Measurements from ENCODE around the gene INPP5F.
A peak's percentile ranks its signal among the peaks of the same experiment; 100 is the strongest.

Gene INPP5F

DNA sequence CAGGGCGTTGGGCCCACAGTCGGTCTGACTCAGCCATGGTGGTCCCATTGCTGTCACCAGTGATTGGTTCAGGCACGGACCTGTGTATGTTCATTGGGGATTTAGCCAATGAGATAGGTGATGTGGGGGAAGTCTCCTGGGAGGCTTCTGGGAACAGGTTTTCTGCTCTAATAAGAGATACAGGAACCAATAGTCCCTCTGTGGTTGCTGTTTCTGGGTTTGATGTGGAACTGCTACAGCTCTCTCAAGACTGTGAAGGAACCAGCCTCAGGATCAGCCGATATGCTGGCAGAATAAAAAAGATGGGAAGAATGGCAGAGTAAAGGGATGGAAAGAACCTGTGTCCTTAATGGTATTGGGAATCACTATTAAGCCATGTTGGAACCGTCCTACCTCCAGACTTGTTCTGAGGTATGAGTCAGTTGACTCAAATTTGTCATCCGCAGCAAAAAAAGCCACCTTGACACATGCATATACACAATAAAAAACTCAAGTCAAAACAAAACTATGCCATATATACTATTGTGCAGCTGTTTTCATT, 76.2 kb downstream of the INPP5F start:
- Mint-ChIP-seq H3K36me3 (peaks cover 17% of the 10 kb centered on the region), H3K9me3 (no peaks in the 10 kb centered on the region), H3K4me1 (peaks cover 9% of the 10 kb centered on the region), H3K4me3 (no peak overlapping the region), H3K27ac (no peak overlapping the region), H3K27me3 (no peaks in the 10 kb centered on the region)

GRCh38 chr10:119803264-119803663, 77.4 kb downstream of the INPP5F start:
- no peaks in the 10 kb centered on the region for H3K9me3 Mint-ChIP-seq
- H3K27ac Mint-ChIP-seq, result no peak overlapping the region
- peaks cover 15% of the 10 kb centered on the region for H3K36me3 Mint-ChIP-seq
- H3K4me3 Mint-ChIP-seq, result no peak overlapping the region
- H3K4me1 Mint-ChIP-seq, result peaks cover 9% of the 10 kb centered on the region
- no peaks in the 10 kb centered on the region for H3K27me3 Mint-ChIP-seq

DNA sequence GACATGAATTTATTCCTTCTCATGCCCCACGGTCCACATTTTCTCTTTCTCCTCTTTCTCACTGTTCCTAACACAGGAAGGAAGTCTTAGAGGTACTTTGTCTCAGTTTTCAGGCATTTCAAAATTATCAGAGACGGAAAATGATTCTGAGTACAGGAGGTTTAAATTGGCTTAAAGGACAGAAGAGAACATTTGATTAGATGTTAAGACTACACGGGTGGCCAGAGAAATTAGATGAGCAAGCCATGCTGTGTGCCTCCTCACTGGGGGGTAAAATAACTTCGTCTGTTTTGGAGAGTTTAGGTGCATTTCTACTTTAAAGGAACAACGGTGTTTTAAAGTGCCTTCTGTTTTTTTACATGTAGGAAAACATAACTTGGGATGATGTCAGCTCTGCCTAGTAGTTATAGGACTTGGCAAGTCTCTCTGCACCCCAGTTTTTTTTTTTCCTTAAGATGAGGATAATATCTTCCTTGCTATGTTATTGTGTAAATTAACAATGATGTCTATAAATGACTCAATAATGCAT, 79.9 kb downstream of the INPP5F start:
- H3K36me3 Mint-ChIP-seq, result peaks cover 14% of the 10 kb centered on the region
- H3K4me3 Mint-ChIP-seq, result no peak overlapping the region
- no peaks in the 10 kb centered on the region for H3K27me3 Mint-ChIP-seq
- peaks cover 6% of the 10 kb centered on the region for H3K4me1 Mint-ChIP-seq
- no peaks in the 10 kb centered on the region for H3K9me3 Mint-ChIP-seq
- no peak overlapping the region for H3K27ac Mint-ChIP-seq

DNA sequence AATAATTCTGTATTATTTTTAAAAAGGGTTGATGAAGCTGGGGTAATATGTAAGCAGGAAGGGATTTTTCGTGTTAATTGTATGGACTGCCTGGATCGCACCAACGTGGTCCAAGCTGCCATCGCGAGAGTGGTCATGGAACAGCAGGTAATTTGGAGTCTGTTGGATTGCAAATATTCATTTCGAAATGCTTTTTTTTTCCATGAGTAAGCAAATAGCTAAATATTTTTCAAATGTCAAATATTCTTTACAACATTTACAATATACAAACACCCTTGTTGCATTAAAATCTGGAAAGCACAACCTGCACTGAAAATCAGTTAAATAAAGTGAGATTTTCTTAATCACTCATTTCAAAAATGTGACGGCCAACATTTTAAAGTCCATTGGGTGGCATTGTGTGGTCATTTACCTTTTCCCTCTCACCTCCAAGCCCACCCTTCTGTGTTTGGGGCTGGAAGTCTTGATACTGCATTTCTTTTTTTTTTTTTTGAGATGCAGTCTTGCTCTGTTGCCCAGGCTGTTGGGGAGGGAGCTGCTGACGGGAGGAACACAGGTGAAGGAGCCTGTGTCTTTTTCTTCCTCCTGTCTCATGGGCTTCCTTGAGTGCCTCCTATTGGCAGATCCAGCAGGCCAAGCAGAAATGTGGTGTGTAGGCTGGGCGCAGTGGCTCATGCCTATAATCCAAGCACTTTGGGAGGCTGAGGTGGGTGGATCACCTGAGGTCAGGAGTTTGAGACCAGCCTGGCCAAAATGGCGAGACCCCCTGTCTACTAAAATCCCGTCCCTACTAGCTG, 80.7 kb downstream of the INPP5F start:
- Mint-ChIP-seq H3K4me1 (no peaks in the 10 kb centered on the region), H3K9me3 (no peaks in the 10 kb centered on the region), H3K4me3 (no peak overlapping the region), H3K27ac (no peak overlapping the region), H3K36me3 (peaks cover 14% of the 10 kb centered on the region), H3K27me3 (no peaks in the 10 kb centered on the region)

- Mint-ChIP-seq H3K9me3 (no peaks in the 10 kb centered on the region), H3K27ac (no peak overlapping the region), H3K27me3 (no peaks in the 10 kb centered on the region), H3K36me3 (peaks cover 15% of the 10 kb centered on the region), H3K4me3 (no peak overlapping the region), H3K4me1 (no peaks in the 10 kb centered on the region)
These were observed 82.3 kb downstream of the INPP5F start for GRCh38 chr10:119807960-119808697.

GRCh38 chr10:119811122-119811521, 85.3 kb downstream of the INPP5F start:
- peaks cover 8% of the 10 kb centered on the region for H3K36me3 Mint-ChIP-seq
- H3K27me3 Mint-ChIP-seq, result no peaks in the 10 kb centered on the region
- peaks cover 8% of the 10 kb centered on the region for H3K4me1 Mint-ChIP-seq
- H3K9me3 Mint-ChIP-seq, result no peaks in the 10 kb centered on the region
- H3K27ac Mint-ChIP-seq, result no peak overlapping the region
- H3K4me3 Mint-ChIP-seq, result no peak overlapping the region

DNA sequence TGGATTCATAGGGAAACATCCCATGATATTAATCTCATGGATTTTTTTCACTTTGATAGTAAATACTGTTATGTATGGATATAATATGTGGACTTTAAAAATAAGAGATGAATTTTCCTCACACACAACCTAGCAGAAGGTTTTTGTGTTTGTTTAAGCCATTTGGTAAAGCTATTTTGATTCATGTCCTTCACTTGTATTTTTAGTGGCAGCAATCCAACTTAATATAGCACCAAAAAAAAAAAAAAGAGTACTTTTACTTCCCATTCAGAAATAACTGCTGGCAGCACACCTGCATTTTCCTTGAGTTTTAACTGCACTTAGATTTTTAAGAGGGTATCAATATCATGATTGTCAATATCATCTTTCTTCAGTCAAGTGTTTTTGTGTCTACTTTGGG, 86.8 kb downstream of the INPP5F start:
- Mint-ChIP-seq H3K36me3 (peaks cover 12% of the 10 kb centered on the region), H3K9me3 (no peaks in the 10 kb centered on the region), H3K27ac (no peak overlapping the region), H3K4me3 (no peak overlapping the region), H3K4me1 (peaks cover 8% of the 10 kb centered on the region), H3K27me3 (no peaks in the 10 kb centered on the region)

GRCh38 chr10:119815671-119816070, 89.8 kb downstream of the INPP5F start:
- Mint-ChIP-seq H3K9me3 (no peaks in the 10 kb centered on the region), H3K36me3 (peaks cover 14% of the 10 kb centered on the region), H3K4me3 (no peak overlapping the region), H3K27me3 (no peaks in the 10 kb centered on the region), H3K4me1 (peaks cover 8% of the 10 kb centered on the region), H3K27ac (peak overlapping the region; percentile 63)

DNA sequence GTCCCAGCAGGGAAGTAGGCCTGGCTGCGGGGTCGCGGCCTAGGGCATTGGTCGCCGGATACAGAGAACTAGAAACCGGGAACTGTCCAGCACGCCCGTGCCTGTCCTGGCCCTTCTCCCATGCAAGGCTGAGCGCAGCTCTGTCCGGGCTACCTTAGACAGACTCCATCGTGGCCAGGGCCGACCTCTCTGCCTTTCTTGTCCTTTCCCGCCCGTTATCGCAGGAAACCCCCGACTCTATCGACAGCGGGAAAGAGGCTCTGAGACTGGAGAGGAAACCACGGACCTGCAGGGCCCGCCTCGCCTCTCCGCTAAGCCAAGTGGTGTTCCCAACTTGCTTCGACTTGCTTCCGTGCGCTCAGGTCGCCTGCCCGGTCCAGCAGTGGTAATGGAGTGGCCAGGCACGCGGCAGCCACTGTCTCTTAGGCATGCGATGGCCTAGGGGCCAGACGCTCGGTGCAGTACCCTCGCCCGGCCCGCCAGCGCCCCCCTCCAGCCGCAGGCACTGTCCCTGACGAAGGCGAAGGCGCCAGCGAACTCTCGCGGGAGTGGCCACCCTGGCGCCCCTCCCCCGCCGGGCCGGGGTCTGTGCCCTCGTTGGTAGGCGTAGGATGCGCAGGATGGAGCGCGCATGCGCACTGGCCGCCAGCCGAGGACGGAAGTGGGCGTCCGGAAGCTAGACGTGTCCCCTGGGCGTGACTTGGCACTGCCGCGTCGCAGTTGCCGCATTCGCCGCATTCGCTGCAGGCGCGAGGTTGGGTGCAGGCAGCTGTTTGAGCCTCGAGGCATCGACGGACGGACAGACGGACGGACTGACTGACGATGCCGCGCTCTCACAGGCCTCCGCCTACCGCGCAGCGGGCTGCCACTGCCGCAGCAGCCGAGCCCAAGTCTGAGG, 92.4 kb downstream of the INPP5F start:
- H3K27me3 Mint-ChIP-seq, result no peaks in the 10 kb centered on the region
- H3K27ac Mint-ChIP-seq, result no peak overlapping the region
- no peak overlapping the region for H3K4me3 Mint-ChIP-seq
- H3K36me3 Mint-ChIP-seq, result peaks cover 10% of the 10 kb centered on the region
- peaks cover 8% of the 10 kb centered on the region for H3K4me1 Mint-ChIP-seq
- H3K9me3 Mint-ChIP-seq, result no peaks in the 10 kb centered on the region

DNA sequence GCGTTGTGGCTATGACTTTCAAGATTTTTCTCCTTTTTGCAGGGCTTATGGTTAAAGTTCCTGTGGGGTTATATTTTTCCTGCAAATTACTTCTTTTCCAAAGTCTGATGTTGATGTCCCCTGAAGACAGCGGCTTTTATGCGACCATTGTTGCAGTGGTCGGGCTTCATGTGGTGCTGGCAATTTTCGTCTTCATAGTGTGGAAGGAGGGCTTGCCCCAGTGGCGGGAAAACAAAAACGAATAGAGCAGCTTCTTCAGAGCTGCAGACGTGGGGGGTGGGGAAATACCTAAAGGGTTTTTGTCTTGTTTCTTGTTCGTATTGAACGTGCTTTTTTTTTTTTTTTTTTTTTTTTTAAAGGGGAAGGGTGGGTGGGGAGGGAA, 93.0 kb downstream of the INPP5F start:
- Mint-ChIP-seq H3K27ac (no peak overlapping the region), H3K4me1 (peaks cover 8% of the 10 kb centered on the region), H3K27me3 (no peaks in the 10 kb centered on the region), H3K4me3 (no peak overlapping the region), H3K9me3 (no peaks in the 10 kb centered on the region), H3K36me3 (peaks cover 10% of the 10 kb centered on the region)

DNA sequence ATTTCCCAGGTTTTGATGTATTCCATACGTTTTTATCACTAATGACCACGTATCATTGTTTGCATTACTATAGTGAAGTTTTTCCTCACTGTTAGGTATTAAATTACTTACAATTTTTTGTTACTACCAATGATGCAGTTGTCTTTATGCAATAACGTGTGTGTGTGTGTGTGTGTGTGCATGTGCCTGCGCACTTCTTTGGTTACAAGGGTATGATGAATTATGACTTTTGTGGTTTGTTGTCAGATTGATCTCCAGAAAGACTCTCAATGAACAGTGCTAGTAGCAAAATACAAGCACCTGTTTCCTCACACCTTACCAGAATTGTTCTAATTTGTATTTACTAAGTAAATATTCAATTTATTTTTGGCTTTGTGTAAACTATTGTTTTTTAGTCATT, 95.3 kb downstream of the INPP5F start:
- Mint-ChIP-seq H3K4me3 (no peak overlapping the region), H3K27me3 (no peaks in the 10 kb centered on the region), H3K4me1 (no peaks in the 10 kb centered on the region), H3K36me3 (peaks cover 12% of the 10 kb centered on the region), H3K9me3 (no peaks in the 10 kb centered on the region), H3K27ac (no peak overlapping the region)

GRCh38 chr10:119824299-119824698, 98.4 kb downstream of the INPP5F start:
- H3K36me3 Mint-ChIP-seq, result peaks cover 9% of the 10 kb centered on the region
- no peaks in the 10 kb centered on the region for H3K27me3 Mint-ChIP-seq
- no peaks in the 10 kb centered on the region for H3K9me3 Mint-ChIP-seq
- H3K27ac Mint-ChIP-seq, result no peak overlapping the region
- no peak overlapping the region for H3K4me3 Mint-ChIP-seq
- H3K4me1 Mint-ChIP-seq, result no peaks in the 10 kb centered on the region

DNA sequence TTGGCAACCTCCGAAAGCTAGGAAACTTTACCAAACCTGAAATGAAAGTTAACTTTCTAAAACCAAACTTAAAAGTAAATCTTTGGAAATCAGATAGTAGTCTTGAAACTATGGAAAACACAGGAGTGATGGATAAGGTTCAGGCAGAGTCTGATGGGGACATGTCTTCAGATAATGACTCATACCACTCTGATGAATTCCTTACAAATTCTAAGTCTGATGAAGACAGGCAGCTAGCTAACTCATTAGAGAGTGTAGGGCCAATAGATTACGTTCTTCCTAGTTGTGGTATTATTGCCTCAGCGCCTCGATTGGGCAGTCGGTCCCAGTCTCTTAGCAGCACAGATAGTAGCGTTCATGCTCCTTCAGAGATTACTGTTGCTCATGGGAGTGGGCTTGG, 100.9 kb downstream of the INPP5F start:
- no peaks in the 10 kb centered on the region for H3K27me3 Mint-ChIP-seq
- H3K4me3 Mint-ChIP-seq, result no peak overlapping the region
- H3K4me1 Mint-ChIP-seq, result no peaks in the 10 kb centered on the region
- no peaks in the 10 kb centered on the region for H3K9me3 Mint-ChIP-seq
- peak overlapping the region; percentile 15 for H3K27ac Mint-ChIP-seq
- peaks cover 11% of the 10 kb centered on the region for H3K36me3 Mint-ChIP-seq

- H3K27me3 Mint-ChIP-seq, result no peaks in the 10 kb centered on the region
- no peaks in the 10 kb centered on the region for H3K4me1 Mint-ChIP-seq
- no peak overlapping the region for H3K27ac Mint-ChIP-seq
- no peak overlapping the region for H3K4me3 Mint-ChIP-seq
- peaks cover 11% of the 10 kb centered on the region for H3K36me3 Mint-ChIP-seq
- H3K9me3 Mint-ChIP-seq, result no peaks in the 10 kb centered on the region
These were observed 101.6 kb downstream of the INPP5F start for GRCh38 chr10:119827430-119827829.

GRCh38 chr10:119829429-119829828, 103.6 kb downstream of the INPP5F start:
- H3K27me3 Mint-ChIP-seq, result no peaks in the 10 kb centered on the region

More at GRCh38 chr10:119829429-119829828, 103.6 kb downstream of the INPP5F start:
- H3K4me1 Mint-ChIP-seq, result peaks cover 10% of the 10 kb centered on the region
- peaks cover 18% of the 10 kb centered on the region for H3K36me3 Mint-ChIP-seq
- H3K4me3 Mint-ChIP-seq, result no peak overlapping the region
- peak overlapping the region; percentile 81 for H3K27ac Mint-ChIP-seq
- no peaks in the 10 kb centered on the region for H3K9me3 Mint-ChIP-seq
